Neural progenitor cell (in vitro differentiated cells): Measurements from ENCODE around the gene UMAD1.

Experiments used
- EZH2 ChIP-seq: fragments of 200-600 bp; sonication (generic); IDR thresholded peaks from 2 replicates; pipeline ENCODE4 v1.6.1; 2017; ENCODE audit warnings: antibody characterized with exemption, mild to moderate bottlenecking, moderate library complexity
- EZH2phosphoT487 ChIP-seq: fragments of 200-600 bp; sonication (generic); IDR thresholded peaks from 2 replicates; pipeline ENCODE4 v1.6.1; 2017; ENCODE audit warnings: antibody characterized with exemption
- TF ChIP-seq, protein P1 (sequence below): fragments of 200-600 bp; sonication (generic); IDR thresholded peaks from 2 replicates; pipeline ENCODE4 v1.5.1; 2017; ENCODE audit warnings: antibody characterized with exemption, mild to moderate bottlenecking

DNA sequence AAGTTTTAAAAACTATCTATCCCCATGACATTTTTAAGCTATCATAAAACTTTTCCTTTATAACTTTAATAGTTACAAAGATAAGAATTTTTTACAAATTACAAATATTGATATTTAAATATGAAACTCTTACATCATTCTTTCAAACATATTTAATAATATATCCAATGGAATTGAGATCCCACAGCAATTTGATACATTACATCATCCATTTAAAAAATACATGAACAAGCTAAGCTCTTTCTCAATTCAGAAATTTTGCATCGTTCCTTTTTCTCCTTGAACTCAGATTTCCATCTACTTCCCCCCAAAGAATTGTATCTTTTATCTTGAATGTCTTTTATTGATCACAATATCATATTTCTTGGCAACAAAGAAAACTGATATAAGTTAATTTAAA, 209.6 kb downstream of the UMAD1 start:
- no peak for TF ChIP-seq EZH2
- TF ChIP-seq, protein P1, sequence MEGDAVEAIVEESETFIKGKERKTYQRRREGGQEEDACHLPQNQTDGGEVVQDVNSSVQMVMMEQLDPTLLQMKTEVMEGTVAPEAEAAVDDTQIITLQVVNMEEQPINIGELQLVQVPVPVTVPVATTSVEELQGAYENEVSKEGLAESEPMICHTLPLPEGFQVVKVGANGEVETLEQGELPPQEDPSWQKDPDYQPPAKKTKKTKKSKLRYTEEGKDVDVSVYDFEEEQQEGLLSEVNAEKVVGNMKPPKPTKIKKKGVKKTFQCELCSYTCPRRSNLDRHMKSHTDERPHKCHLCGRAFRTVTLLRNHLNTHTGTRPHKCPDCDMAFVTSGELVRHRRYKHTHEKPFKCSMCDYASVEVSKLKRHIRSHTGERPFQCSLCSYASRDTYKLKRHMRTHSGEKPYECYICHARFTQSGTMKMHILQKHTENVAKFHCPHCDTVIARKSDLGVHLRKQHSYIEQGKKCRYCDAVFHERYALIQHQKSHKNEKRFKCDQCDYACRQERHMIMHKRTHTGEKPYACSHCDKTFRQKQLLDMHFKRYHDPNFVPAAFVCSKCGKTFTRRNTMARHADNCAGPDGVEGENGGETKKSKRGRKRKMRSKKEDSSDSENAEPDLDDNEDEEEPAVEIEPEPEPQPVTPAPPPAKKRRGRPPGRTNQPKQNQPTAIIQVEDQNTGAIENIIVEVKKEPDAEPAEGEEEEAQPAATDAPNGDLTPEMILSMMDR: no peak
- no peak for TF ChIP-seq EZH2phosphoT487
